ENCODE results near the gene MICAL3. TPM values are rescaled to one million over a fixed set of nuclear protein-coding genes. Genes with fewer than 3 reads are reported as not detected.

Gene MICAL3
- total and polyA plus RNA-seq, 4 donors, result 4.4 to 30.7 (median 15.4) TPM

- WGBS, 2 donors, result 91 to 92% methylated on average over 6 of the region's 6 CpGs
- no peaks in the 10 kb centered on the region for H3K9me3 ChIP-seq (ENCODE audit: control insufficient read depth in 4 of 4, insufficient read depth in 3 of 4, low read length in 3 of 4)
- no peaks in the 10 kb centered on the region for H3K36me3 ChIP-seq (ENCODE audit: control insufficient read depth in 4 of 4, insufficient read depth in 4 of 4, low read length in 4 of 4)
- no peaks in the 10 kb centered on the region for H3K27me3 ChIP-seq (ENCODE audit: control insufficient read depth in 3 of 3, insufficient read depth in 3 of 3, low read length in 2 of 3)
- no peak overlapping the region for H3K9ac ChIP-seq (ENCODE audit: insufficient read depth in 1 of 2, low read length in 2 of 2)
- ATAC-seq (ENCODE audit: insufficient read depth, low FRiP score), result no peak
- no peak for TF ChIP-seq CTCF (IDR thresholded peaks at IDR 0.05; ENCODE audit: control extremely low read depth, extremely low read depth)
- no peak for DNase-seq
- no peak overlapping the region for H3K4me3 ChIP-seq
- H3K4me1 ChIP-seq (ENCODE audit: control insufficient read depth in 5 of 5, insufficient read depth in 5 of 5, low read length in 5 of 5), result peaks cover 22 to 71% (median 48%) of the 10 kb centered on the region in 5 donors
- peak overlapping the region in 1 of 2 donors; percentile 91 for H3K27ac ChIP-seq (ENCODE audit: low read depth in 1 of 2, low read length in 1 of 2)
These were observed 103.2 kb downstream of the MICAL3 start for GRCh38 chr22:17920992-17921650.

DNA sequence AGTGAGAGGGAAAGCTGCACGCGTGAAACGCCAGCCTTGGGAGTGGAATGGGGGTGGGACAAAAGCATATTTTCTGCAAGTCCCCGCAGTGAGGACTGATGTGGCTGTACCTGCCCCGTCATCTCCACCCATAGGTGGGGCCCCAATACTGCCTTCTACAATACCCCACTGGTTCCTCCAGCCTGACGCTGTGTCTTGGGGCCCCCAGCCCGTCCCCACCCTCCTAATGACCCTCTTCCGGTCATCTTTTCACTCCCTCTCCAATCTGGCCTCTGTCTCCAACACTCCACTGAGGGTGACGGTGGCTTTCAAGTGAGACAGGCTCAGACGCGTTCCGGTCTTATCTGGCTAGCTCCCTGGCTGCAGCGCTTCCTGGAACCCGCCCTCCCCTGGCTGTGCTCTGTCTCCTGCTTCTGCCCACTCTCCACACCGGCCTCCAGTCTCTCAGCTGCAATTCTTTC lies 104.2 kb downstream of the MICAL3 start:
- Histone ChIP-seq H3K27me3 (ENCODE audit: control insufficient read depth in 3 of 3, insufficient read depth in 3 of 3, low read length in 2 of 3) (no peaks in the 10 kb centered on the region), H3K4me3 (no peak overlapping the region), H3K4me1 (ENCODE audit: control insufficient read depth in 5 of 5, insufficient read depth in 5 of 5, low read length in 5 of 5) (peaks cover 22 to 63% (median 48%) of the 10 kb centered on the region in 5 donors), H3K27ac (ENCODE audit: low read depth in 1 of 2, low read length in 1 of 2) (peak overlapping the region; percentile 46 to 91), H3K9ac (ENCODE audit: insufficient read depth in 1 of 2, low read length in 2 of 2) (peak overlapping the region in 1 of 2 donors; percentile 47), H3K9me3 (ENCODE audit: control insufficient read depth in 4 of 4, insufficient read depth in 3 of 4, low read length in 3 of 4) (no peaks in the 10 kb centered on the region), H3K36me3 (ENCODE audit: control insufficient read depth in 4 of 4, insufficient read depth in 4 of 4, low read length in 4 of 4) (no peaks in the 10 kb centered on the region)
- ATAC-seq (ENCODE audit: insufficient read depth, low FRiP score) (no peak), DNase-seq (peak; percentile 93 to 98 (median 96))
- TF ChIP-seq CTCF (IDR thresholded peaks at IDR 0.05; ENCODE audit: control extremely low read depth, extremely low read depth), result no peak
- 15 to 19% methylated on average over 15 of the region's 15 CpGs for WGBS, 2 donors

- DNase-seq (no peak), ATAC-seq (ENCODE audit: insufficient read depth, low FRiP score) (no peak)
- Histone ChIP-seq H3K27me3 (ENCODE audit: control insufficient read depth in 3 of 3, insufficient read depth in 3 of 3, low read length in 2 of 3) (no peaks in the 10 kb centered on the region), H3K4me3 (no peak overlapping the region), H3K4me1 (ENCODE audit: control insufficient read depth in 5 of 5, insufficient read depth in 5 of 5, low read length in 5 of 5) (peaks cover 18 to 59% (median 43%) of the 10 kb centered on the region in 5 donors), H3K9ac (ENCODE audit: insufficient read depth in 1 of 2, low read length in 2 of 2) (peak overlapping the region in 1 of 2 donors; percentile 47), H3K36me3 (ENCODE audit: control insufficient read depth in 4 of 4, insufficient read depth in 4 of 4, low read length in 4 of 4) (no peaks in the 10 kb centered on the region), H3K9me3 (ENCODE audit: control insufficient read depth in 4 of 4, insufficient read depth in 3 of 4, low read length in 3 of 4) (no peaks in the 10 kb centered on the region), H3K27ac (ENCODE audit: low read depth in 1 of 2, low read length in 1 of 2) (peak overlapping the region; percentile 46 to 90)
- no peak for TF ChIP-seq CTCF (IDR thresholded peaks at IDR 0.05; ENCODE audit: control extremely low read depth, extremely low read depth)
- WGBS, 2 donors, result 77 to 83% methylated on average over 11 of the region's 11 CpGs
These were observed 104.9 kb downstream of the MICAL3 start for GRCh38 chr22:17919276-17920144.
